HG03060 (cell line): ENCODE measurements around the gene TMIGD3.

Source experiments
- ATAC-seq: cut with Tn5 transposase; IDR thresholded peaks from one replicate; pipeline ENCODE4 v1.9.1; 2021; ENCODE audit warnings: low read depth, moderate number of reproducible peaks; ENCODE audit not compliant: unreplicated experiment

TMIGD3 gene

DNA sequence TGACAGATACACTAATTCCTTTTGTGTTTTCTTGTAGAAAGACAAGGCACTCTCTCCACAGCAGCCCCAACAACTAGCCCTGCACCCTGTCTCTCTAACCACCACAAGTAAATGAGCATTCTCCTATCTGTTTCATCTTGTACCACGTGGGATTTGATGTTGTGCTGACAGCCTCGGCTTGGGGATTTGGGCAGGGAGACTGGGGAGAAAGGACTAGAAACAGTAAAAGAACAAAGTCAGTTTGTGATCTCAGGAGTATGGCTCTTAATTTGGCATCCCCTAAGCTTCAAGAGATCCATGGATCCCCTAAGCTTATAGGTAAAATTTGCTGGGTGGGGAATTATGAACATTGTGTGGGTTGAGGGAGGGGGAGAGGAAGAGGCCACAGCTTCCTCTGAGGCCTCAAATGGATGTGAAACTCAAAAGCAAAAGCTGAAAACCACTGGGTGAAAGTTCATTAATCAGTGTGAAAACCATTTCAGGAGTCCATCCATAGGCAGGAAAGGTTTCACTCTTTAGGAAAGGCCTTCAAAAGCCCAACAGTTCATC lies 26.6 kb downstream of the TMIGD3 start:
- no peak for ATAC-seq

- no peak for ATAC-seq
Observed at GRCh38 chr1:111476214-111476613, 27.2 kb downstream of the TMIGD3 start.

GRCh38 chr1:111475701-111476100 lies 27.7 kb downstream of the TMIGD3 start:
- ATAC-seq: no peak

DNA sequence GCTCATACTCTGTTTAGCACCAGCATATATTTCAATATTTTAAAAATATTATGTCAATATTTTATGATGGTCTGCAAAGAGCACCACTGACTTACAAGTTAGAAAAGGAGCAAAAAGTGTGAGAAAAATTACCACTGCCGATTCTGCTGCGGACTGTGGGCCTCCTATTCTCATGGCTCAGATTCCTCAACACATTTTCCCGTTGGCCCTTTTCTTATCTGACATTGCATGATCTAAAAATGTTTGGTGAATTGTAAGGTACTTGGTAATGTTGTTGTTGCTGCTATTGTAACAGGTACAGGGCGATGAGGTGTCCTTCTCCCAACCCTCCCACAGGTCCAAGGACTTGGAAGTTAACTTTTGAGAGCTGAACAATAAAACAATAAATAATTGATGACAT lies 28.9 kb downstream of the TMIGD3 start:
- ATAC-seq: no peak

- ATAC-seq: no peak
Observed at GRCh38 chr1:111474106-111474505, 29.3 kb downstream of the TMIGD3 start.

GRCh38 chr1:111471538-111471937 lies 31.9 kb downstream of the TMIGD3 start:
- ATAC-seq: no peak

DNA sequence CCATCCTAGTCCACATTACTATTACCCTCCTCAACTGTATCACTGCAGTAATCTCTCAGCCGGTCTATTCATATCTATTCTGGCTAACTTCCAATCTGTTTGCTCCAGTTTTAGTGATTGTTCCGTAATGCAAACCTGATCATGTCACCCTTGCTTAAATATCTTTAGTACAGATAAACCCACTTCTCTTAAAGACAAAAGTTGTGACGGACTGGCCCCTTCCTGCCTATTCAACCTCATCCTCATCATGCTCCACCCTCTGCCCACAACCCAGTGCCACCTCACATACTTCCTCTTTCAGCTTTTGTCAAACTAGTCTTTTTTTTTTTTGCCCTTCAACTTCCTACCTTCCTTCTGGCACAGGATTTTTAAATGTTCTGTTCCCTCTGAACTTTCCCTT lies 32.4 kb downstream of the TMIGD3 start:
- ATAC-seq: no peak

DNA sequence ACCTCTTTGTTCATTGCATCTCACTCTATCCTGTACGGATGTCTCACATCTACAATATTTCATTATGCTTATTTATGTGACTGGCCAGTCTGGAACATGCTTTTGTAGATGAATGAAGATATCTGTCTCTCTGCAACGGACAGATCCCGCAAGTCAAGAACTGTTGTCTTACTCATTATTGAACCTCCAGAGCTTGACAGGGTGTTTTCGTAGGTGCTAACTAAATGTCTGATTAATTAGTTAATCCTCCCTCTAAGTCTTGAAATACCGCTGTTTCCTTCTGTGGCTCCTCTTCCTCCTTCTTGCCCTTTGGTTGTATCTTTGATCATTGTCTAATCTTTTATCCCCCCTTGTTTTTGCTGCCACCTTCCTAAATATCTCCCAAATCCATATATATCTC lies 32.8 kb downstream of the TMIGD3 start:
- no peak for ATAC-seq

DNA sequence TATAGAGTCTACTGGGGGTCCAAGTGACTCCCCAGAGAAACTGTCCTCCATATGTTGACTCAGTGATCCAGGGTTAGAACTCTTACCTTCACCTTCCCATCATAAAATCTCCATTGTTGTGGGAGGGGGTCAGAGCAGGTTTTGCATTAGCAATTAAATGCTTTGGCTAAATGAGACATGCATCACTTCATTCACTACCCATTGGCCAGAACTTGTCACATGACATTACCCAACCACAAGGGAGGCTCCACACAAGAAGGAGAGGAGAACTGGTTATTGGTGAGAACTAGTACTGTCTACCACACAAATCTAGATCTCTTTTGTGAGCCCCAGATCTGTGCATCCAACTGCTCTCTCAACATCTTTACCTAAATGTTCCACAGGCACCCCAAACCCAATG lies 33.9 kb downstream of the TMIGD3 start:
- no peak for ATAC-seq

- ATAC-seq: no peak
Observed at GRCh38 chr1:111468717-111469100, 34.7 kb downstream of the TMIGD3 start.

DNA sequence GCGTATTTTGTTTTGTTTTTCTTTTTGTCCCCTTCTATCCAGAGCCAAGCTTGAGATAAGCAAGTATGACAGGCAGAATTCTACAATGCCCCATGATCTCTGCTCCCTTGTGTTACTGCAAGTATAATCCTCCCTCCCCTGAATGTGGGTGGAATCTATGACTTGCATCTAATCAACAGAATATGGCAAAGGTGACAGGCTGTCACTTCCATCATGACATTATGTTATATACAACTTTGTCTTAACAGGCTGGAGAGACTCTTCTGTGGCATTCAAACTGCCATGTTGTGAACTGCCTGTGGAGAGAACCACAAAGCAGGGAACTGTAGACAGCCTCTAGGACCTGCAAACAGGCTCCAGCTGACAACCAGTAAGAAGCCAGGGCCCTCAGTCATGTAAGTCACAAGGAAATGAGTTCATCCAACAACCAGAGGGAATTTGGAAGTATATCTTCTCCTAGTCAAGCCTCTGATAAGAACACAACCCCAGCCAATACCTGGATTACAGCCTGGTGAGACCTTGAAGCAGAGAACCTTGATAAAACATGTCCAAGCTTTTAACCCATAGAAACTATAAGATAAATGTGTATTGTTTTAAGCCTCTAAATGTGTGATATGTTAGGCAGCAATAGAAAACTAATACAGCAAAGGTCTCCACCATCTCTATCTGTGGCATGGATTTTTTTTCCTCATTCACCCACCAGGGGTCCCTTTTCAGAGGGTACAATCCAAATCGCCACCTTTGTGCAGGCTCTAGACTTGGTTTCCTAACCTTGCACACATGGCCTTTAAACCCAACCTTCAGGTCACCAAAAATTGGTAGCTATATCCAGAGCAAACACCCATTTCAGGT lies 35.3 kb downstream of the TMIGD3 start:
- no peak for ATAC-seq

DNA sequence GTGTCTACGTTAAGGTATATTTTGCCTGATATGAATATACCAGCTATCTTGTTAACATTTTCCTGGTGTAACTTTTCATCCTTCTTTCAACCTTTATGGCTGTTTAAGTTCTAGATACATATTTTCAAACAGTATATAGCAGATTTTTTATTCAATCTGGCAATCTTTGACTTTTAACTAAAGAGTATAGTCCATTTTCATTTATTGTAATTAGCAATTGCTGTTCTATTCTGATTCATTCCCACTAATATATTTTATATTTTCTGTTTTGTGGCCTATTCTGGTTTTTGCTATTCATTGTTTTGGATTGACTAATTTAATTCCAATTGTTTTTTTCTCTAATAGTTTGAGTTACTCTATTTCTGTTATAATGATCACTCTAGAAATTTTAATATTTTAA lies 37.0 kb downstream of the TMIGD3 start:
- ATAC-seq: no peak

GRCh38 chr1:111465754-111466153 lies 37.7 kb downstream of the TMIGD3 start:
- ATAC-seq: no peak

GRCh38 chr1:111463029-111463683 lies 40.3 kb downstream of the TMIGD3 start:
- ATAC-seq: no peak

DNA sequence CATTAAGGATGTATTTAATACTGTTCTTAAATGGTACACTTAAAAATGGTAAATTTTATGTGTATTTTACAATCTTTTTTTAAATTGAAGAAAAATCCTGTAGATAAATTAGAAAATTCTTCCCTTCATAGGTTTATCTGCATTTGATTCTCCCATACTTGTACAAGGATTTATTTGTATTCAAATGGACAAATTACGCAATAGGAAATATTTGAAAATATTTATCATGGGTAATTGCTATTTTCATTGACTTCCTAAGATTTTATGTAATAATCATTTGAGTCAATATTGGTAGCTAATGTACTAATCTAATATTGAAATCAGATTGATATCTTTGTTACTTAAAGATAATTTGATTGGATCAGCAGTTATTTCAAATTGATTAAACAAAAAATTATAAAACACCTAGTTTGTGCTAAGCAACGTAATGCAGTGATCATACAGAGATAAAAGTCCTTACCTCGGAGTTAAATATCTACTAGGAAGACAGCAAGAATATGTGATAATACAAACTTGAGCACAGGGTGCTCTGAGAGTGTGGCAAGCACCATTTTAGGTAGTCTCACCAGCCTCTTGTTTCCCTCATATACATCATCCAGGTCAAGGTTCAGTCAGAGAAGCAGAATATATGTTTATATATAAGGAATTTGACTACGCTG lies 40.9 kb downstream of the TMIGD3 start:
- ATAC-seq: no peak

DNA sequence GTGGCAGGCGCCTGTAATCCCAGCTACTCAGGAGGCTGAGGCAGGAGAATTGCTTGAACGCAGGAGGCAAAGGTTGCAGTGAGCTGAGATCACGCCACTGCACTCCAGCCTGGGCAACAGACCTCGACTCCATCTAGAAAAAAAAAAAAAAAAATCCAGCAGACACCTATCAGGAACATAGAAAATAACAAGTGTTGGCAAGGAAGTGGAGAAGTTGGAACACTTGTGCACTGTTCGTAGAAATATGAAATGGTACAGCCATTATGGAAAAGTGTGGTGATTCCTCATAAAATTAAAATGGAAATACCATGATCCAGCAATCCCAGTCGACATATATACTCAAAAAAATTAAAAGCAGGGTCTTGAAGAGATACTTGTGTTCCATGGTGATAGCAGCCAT lies 41.7 kb downstream of the TMIGD3 start:
- no peak for ATAC-seq

- ATAC-seq: no peak
Observed at GRCh38 chr1:111455642-111456031, 47.8 kb downstream of the TMIGD3 start.

GRCh38 chr1:111454859-111455641 lies 48.4 kb downstream of the TMIGD3 start:
- ATAC-seq: no peak

DNA sequence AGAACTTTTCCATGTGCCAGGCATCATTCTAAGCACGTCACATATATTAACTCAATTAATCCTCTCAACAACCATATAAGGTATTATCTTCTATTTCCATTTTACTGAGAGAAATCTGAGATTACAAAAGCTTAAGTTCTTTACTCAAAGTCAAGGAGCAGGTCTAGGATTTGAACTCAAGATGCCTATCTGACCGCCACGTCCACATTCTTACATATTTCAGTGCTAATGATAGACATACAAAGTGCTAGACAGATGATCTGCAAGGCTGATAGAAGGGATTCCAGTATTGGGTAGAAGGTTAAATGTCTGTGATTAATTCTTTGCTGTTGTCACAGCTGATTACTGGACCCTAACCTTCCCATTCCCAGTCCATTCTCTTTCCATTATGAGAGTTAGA lies 49.7 kb downstream of the TMIGD3 start:
- ATAC-seq: no peak

DNA sequence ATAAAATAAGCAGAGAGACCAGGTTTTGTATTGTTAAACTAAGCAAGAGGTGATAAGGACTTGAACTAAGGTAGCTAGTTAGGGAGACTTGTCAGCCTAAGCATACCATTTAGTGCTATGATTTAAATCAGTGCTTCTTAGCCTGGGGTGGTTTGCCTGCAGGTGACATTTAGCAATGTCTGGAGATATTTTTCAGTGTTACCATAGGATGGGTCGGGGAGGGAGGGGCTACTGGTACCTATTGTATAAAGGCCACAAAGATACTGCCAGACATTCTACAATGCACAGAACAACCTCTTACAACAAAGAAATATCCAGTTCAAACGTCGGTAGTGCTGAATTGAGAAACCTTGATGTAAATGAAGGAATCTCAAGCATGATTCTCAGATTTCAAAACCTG lies 50.9 kb downstream of the TMIGD3 start:
- ATAC-seq: no peak

GRCh38 chr1:111450185-111450584 lies 53.2 kb downstream of the TMIGD3 start:
- ATAC-seq: no peak
